ENCODE data around the gene THYN1.
"Not testable (repeated sequence)": the region's sequence is repeated elsewhere in the genome, so short reads cannot be mapped to it uniquely, and the experiment has no call there.

The THYN1 gene

DNA sequence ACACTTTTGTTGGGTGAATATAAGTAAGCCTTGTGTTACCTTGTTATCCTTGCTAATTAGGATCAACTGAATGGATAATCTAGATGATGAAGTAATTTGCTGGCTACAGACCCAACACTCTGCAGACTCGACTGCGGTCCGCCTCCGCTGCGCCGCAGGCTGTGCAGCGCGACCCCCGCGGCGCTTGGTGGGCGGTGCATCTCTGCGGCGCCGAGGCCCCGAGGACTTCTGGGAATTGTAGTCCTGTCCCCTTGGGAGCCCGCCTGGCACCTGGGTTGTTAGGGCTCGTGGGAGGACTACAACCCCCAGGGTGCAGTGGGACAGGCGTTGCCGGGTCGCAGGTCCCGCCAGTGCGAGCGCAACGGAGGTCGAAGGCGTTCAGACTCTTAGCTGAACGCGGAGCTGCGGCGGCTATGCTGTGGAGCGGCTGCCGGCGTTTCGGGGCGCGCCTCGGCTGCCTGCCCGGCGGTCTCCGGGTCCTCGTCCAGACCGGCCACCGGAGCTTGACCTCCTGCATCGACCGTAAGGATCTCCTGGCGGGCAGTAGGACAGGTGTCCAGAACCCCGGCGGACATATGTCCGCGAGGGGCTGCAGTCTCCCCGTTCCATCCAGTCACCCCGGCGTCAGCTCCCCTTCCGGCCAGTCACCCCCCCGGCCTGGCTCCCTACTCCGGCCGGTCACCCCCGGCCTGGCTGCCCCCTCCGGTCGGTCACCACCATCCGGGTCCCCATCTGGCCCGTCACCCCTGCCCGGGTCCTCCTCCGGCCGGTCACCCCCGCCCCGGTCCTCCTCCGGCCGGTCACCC lies at the start of gene THYN1, which contains the start of gene ACAD8:
TSS of gene THYN1 (minus strand) at position 165 of the 806 bp plus-strand sequence. CDS start 470 bp downstream, outside the sequence.
TSS of gene ACAD8 (plus strand) at position 381 of the 806 bp plus-strand sequence. CDS start at position 414, 33 bp downstream.
- peak; percentile 98 for DNase-seq

DNA sequence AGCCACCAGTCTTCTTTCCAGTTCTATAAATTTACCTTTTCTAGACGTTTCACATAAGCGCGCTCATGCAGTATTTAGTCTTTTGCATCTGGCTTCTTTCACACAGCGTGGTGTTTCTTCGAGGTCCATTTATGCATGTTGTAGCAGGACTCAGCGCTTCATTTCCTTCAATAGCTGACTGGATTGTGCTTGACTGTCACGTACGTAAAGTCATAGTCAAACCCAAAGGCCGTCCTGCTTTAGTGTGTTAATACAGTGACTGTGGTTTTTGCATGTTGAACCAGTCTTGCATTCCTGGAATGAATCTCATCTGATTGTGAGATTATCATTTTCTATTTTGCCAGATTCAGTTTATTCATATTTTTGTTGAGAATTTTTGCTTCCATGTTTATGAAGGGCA lies 41.5 kb upstream of the THYN1 start:
- no peak for DNase-seq

DNA sequence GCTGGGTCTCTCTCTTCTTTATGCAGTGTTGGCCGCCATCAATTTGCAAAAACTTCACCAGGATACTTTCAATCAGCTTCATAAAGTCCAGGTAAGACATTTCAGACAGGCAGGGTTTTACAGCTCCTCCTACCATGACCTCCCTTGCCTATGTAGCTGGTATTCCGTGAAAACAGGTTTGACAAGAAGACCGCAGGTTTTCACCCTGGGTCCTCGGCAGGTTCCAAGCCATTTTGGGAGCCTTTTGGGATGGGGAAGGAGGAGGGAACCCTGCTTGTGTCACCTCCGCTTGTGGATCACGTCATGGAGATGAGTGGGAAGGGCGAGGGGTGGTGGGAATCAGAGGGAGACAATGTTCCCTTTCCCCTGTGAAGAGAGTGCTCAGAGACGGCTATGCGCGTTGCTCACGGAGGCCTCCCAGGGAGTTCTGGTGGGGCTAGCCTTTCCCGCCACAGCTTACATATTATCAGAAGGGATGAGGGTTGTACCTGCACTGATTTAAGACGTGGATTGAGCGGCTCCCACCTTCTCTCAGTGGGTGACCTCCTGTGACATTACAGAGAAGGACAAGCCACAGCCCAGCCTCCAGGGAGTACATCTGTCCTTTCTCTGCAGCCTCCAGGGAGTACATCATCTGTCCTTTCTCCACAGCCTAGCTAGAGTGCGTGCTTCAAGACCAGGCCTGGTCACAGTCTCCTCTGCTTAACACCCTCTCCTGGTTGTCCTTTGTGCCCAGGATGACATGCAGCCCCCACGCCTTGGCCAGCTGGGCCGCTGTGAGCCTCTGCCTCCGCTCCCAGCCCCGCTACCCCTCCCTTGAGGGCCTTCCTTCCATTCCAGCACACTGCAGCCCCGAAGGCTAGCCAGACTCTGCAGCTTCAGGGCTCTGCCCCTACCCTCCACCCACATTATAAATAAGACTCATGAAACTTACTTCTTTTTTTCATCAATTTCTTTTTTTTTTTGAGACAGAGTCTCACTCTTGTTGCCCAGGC lies 40.3 kb upstream of the THYN1 start:
- no peak for DNase-seq

DNA sequence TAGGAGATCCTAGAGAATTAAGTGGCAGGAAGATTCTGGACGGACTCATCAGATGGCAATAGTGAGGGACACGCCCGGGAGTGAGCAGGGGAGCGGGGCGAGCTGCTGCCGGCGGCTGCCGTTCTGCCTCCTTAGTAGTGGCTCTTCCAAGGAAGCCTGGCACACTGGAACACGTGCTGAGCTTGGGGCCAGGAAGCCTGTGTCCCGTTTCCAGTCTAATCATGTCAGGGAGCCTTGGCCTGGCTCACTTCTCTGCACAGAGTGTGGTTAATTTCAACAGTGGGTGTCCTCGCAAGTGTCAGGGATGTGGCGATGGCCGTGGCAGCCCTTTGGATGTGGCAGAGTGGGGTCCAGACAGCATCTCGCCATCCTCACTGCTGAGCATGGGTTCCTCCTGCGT lies 39.5 kb upstream of the THYN1 start:
- DNase-seq: no peak

DNA sequence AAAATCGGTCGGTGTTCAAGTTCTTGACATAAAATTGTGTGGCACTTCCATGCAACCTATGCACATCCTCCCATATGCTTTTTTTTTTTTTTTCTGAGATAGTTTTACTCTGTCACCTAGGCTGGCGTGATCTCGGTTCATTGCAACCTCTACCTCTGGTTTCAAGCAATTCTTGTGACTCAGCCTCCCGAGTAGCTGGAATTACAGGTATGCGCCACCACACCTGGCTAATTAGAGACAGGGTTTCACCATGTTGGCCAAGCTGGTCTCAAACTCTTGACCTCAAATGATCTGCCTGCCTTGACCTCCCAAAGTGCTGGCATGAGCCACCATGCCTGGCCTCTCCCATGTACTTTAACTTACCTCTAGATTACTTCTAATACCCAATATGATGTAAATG lies 38.0 kb upstream of the THYN1 start:
- no peak for DNase-seq

DNA sequence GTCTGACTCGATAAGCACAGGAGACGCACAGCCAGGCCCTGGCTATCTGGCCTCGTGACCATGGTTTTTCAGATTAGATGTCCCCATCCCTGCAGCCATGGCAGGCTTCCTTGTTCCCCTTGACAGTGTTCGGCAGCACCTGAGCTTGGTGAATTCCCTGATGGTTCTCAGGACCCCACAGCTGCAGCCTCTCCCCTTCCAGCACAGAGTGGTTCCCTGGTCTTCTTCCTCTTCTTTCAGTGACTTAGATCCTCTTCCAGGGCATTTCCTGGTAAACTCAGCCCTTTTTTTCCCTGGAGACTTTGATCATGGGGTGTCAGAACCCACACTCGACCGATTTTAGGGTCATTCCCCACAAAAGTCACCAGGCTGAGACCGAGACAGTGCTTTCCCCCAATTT lies 37.5 kb upstream of the THYN1 start:
- no peak for DNase-seq

DNA sequence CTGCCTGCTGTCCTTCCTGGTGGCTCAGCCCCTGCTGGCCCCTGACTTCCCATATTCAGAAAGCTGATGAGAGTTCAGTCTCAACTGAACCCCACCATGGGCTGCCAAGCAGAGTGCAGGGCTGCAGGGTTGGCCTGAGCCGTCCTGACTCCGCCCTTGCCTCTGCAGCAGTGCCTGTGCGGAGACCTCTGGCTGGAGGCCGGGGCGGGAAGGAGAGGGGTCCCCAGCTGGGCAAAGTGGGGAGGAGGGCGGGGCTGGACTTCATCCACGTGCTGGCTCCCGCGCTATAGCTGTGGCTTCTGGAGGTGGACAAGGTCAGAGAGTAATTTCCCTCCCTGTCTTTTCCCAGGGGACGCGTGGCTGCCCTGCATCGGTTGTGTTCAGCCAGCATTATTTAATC lies 36.6 kb upstream of the THYN1 start:
- DNase-seq: no peak

DNA sequence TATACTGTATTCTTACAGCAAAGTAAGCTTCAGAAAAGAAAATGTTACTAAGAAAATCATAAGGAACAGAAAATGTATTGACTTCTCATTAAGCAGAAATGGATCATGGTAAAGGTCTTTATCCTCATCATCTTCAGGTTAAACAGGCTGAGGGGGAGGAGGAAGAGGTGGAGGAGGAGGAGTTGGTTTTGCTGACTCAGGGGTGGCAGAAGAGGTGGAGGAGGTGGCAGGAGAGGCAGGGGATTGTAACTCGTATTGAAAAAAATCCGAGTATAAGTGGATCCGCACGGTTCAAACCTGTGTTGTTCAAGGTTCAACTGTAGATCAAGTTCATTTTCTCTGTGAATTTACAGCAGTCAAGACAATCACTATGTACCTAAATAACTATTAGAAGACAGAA lies 36.0 kb upstream of the THYN1 start:
- no peak for DNase-seq

DNA sequence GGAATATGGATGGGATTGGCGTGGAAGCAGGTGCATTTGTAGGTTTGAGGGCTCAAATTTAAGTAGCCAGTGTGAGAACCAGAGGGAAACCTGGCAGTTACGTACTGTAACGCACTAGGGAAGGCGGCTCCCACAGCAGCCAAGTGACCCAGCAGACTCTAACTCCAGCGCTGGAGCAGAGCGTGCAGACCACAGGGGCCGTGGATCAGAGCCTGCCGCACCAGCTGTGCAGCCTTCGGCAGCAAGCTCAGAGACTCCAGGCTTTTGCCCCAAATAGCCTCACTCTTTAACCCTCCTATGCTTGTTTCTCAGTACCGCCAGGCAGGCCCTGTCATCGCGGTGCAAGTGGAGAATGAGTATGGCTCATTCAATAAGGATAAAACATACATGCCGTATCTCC lies 35.3 kb upstream of the THYN1 start:
- DNase-seq: no peak

DNA sequence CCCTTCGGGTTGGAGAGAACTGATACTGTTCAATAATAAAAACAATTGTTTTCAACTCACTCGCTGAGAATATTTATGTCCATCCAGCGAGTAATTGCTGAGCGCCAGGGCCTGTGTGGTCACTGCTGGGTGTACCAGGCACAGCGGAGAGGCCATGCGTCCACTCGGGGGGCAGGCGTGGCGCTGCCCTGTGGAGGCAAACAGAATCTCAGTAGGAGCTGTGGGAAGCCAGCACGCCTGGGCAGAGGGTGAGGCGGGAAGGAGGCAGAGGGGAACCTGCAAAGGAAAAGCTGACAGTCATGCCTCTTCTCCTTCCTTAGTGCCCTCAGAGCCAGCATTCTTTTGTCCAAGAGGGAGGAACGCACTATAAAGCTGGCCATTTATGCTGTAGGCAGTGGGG lies 34.4 kb upstream of the THYN1 start:
- no peak for DNase-seq

DNA sequence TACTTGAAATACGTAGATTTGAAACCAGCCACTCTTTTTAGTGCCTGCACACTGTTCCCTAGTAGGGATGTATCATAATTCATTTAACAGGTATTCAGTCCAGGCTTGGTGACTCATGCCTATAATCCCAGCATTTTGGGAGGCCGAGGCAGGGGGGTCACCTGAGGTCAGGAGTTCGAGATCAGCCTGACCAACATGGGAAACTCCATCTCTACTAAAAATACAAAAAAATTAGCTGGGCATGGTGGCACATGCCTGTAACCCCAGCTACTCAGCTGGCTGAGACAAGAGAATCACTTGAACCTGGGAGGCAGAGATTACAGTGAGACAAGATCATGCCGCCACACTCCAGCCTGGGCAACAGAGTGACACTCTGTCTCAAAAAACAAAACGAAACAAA lies 31.2 kb upstream of the THYN1 start:
- DNase-seq: not testable (repeated sequence)

DNA sequence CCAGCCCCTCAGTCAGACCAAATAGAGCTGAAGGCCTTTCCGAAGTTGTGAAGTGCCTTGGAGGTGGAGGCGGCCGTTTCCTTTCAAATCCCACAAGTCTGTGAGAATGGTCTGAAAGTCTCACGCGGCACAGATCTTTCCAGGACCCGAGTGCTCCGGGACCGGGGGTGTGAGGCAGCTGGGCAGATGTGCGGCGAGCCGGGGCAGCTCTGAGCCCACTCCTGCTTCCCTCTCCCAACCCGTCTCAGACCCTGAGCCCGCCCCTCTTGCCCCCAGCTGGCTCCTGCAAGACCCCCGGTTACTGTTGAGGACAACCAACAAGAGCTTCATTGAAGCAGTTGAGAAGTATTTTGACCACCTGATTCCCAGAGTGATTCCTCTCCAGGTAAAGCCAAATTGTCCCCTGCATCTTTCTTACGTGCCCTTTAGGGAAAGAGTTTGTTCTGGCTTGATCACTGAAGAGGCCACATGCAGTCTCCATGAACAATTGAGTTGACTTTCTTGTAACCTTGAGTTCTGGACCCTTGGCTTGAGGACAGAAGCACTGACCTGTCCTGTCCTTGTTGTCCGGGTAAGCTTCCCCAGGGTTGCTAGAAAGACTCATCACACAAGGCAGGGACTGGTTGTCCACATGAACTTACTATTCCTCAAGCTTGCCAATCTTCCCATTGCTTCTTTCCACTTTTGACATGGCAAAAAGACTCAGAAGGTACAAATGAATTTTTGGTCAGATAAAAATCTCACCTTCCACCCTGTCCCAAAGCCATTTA lies 30.5 kb upstream of the THYN1 start:
- DNase-seq: no peak

DNA sequence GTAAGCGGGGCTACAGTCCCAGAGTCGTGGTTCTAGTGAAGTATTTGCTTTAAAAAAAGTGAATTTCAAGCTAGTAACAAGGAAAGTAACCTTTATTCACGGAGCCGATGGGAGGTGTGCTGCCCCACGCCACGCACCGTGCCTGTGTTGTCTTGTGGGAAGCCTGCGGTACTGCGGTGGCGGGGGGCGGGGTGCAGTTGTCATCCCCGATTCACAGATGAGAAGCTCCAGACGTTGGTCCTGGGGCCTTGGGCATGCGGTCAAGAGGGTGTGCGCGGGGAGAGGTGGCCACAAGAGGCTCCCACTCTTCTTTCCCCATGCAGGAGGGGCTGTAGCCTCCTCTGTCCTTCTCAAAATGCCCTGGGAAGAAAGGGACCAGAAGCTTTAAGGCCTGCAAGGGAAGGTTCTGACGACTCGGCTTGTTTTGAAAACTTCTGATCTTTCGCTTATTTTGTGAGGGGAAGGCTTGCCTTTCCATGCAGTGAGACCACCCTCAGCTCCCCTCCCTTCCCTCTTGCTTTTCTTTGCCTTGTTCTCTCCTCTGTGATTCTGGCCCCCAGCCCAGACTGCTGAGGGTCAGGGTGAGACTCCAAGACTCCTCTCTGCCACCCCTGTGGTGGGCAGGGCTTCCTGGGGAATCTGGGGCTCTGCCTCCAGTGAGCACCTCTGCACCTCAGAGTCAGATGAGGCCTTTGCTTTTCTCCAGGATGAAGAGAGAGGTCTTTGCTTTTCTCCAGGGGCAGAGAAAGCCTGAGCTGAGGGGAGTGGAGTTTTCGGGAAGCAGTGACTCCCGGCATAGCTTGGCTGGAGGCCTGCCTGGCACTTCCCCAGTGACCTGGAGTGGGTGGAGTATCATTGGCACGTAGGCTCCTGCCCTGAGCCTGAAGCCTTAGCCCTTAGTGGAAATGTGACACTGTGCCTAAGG lies 29.2 kb upstream of the THYN1 start:
- no peak for DNase-seq

DNA sequence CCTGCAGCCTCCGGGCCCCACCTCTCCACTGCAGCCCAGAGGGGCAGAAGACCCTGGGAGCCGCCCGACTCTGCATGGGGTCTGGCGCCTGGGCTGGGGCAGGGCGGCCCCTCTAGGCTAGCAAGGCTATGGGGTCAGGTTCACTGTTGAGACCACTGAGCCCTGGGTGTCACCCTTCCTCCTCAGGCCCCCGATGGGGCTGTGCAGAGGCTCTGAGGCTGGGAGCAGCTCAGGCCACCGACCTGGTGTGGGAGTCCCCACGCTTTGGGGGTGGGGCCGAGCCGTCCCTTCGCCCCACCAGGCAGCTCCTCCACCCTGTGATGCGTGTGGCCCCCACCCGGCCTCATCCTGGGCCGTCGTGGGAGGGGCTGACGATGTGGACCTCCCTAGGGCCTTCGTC lies 28.5 kb upstream of the THYN1 start:
- DNase-seq: not testable (repeated sequence)

DNA sequence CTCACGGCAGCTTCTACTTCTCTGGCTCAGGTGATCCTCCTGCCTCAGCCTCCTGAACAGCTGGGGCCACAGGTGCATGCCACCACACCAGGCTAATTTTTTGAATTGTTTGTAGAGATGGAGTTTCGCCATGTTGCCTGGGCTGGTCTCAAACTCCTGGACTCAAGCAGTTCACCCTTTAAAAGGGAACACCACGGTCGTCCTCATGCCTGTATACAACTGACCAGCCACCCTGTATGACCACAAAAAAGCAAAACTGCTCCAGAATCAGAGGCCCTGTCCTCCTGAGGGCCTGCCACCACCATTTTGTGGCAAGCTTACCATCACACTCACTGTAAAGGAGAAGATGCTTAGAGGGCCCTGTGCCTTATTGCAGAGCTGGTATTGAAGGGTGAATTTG lies 25.2 kb upstream of the THYN1 start:
- peak; percentile 21 for DNase-seq

DNA sequence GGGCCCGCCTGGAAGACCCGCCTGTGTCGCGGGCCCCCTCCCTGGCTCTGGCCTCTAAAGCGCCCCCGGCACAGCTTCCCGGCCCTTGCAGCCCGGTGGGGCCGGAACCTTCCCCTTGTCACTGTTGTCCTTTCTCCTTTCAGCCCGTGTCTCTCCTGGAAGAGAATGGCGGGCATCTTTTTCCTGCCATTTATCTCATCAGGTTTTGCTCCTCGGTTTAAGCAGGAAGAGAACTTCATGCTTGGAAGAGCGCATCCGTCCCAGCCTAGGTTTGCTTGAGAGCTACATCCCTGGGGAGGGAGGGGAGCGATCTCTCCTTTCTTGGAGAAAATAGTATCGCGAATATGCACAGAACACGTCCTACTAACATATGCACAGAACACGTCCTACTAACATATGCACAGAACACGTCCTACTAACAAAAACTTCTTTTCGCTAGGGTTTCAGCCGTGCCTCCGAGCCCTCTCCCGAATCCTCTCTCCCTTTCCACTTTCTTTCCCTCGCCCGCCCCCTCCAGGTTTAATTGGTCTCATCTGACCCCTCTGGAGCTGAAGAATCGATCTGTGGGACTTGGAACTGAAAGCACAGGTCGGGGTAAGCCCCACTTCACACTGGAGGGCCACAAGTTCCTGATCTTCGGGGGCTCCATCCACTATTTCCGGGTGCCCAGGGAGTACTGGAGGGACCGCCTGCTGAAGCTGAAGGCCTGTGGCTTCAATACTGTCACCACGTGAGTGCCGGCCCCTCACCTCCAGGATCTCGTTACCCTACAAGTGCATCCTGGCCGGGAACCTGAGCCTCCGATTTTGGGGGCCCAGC lies 24.2 kb upstream of the THYN1 start:
- peak; percentile 43 for DNase-seq

DNA sequence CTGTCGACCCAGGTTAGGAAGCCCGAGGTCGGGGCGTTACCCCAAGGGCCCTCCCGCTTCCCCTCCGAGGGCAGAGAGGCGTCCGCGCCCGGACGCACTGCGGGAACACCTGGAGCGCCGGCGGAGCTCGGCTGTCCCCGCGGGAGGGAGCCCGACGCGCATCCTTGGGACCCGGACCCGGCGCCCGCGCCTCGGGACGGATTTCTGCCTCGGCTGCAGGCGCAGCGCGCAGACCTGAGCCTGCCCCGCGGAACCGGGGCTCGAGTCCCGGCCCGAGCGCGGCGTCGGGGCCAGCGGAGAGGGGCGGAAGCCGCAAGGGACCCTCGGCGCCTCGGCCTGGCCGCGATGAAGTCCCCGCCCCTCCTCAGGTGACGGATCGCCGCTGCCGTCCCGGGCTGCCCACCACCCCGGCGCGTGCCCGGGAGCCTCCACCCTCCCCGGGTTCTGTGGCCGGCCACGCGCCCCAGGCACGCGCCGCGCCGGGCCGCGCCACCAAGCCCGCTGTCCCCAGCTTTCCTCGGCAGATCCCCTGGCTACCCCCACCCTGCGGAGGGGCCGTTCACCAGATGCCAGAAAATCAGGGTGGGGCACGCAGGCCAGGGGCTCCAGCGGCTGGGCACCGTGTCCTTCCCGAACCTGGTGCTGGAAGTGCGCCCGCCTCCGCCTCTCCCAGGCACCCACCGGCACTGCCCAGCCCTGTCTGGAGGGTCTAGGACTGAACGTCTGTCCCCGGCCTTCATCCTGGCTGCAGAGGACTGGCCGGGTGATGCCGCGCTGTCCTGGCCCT lies 23.4 kb upstream of the THYN1 start:
- DNase-seq: peak; percentile 61

DNA sequence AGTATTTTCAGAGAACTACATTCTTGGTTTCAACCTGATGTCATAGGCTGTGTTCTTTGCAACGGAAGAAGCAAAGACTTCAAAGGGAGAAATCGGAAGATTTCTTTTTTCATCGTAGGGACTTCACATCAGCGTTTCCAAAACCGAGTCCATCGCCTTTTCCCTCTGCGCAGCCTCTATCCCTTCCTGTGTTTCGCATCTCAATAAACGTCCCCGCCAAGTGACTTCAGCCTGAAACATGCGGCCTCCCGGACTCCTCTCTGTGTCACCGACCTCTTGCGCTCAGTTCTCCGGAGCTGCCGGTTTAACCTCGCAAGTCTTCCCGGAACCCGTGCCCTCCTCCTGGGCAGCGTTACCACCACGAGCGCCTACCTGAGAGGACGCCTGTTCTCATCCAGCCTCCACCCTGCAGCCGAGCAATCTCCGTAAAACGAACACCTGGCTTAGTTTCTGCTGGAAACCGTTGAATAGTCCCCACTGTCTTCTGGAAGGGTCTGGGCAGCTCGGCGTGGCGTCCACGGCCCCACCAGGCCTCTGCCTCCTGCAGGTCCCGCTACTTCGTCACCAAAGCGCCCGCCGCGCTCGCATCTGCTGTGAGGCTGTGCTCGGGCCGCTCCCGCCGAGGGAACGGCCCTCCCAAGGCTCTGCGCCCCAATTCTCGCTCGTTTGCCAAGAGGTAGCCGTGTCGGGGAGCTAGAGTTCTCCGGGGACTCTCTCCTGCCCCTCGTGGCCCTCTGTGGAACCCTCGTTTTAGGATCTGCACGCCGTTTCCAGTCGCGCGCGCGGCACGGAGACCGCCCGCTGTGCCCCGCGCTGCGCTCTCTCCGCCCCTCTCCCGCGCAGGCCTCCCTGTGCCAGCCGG lies 22.6 kb upstream of the THYN1 start, which contains the start of gene GLB1L3:
TSS of gene GLB1L3 (plus strand) at position 846 of the 862 bp plus-strand sequence. CDS start 362 bp downstream, outside the sequence.
- peak; percentile 63 for DNase-seq

DNA sequence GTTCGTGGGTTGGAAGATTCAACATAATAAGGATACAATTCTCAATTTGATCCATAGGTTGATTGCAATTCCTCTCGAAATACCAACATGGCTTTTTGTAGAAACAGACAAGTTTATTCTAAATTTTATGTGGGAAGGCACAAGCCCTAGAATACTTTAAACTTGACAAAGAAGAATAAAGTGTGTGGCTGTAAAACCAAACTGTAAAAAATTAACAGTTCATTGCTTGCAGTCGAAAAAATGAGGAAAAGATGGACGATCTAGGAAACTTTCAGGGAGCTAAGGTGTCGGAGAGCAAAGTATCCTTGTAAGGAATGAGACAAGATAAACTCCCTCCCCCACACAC lies 22.0 kb upstream of the THYN1 start:
- no peak for DNase-seq
